Cardiac muscle cell (in vitro differentiated cells and primary cell): Measurements from ENCODE around the gene RBM34. TPM values are rescaled to one million over a fixed set of nuclear protein-coding genes. Genes with fewer than 3 reads are reported as not detected.
A peak's percentile ranks its signal among the peaks of the same experiment; 100 is the strongest.

Experiments
- DNase-seq, 2 donors: peaks; one replicate each; pipeline versions ENCODE4 v3.0.0 to v3.0.0-alpha.2; 2010 to 2017; ENCODE audit warnings: low read depth in 1 of 2, low spot score in 1 of 2
- H3K27ac ChIP-seq: fragments of 200-600 bp; sonication (generic); 2 replicates; pipeline ENCODE4 v1.5.1; 2016
- H3K27me3 ChIP-seq: fragments of 200-600 bp; sonication (generic); 2 replicates; pipeline ENCODE4 v1.6.0; 2016; ENCODE audit warnings: control low read depth
- H3K36me3 ChIP-seq: fragments of 200-600 bp; sonication (generic); 2 replicates; pipeline ENCODE4 v1.5.1; 2016; ENCODE audit warnings: control low read depth
- H3K4me1 ChIP-seq: fragments of 200-600 bp; sonication (generic); 2 replicates; pipeline ENCODE4 v1.8.1; 2017; ENCODE audit warnings: low read depth, mild to moderate bottlenecking, mixed run types
- H3K4me3 ChIP-seq: fragments of 200-600 bp; sonication (generic); 2 replicates; pipeline ENCODE4 v1.5.1; 2016; ENCODE audit warnings: mild to moderate bottlenecking
- H3K9me3 ChIP-seq: fragments of 200-600 bp; sonication (generic); 2 replicates; pipeline ENCODE4 v1.5.1; 2017; ENCODE audit warnings: low read depth, mild to moderate bottlenecking, control low read depth
- CTCF ChIP-seq: IDR thresholded peaks from 2 replicates; pipeline ENCODE4 v1.5.1; 2012; ENCODE audit warnings: low read depth, mild to moderate bottlenecking, low read length
- polyA plus RNA-seq: library from polyadenylated mRNA; unstranded; fragments of >200 nt; fragmentation: Nextera tagmentation; extraction: Ambion mirVana; gene quantifications from 2 replicates; pipeline ENCODE4 v1.2.1, GENCODE V29; 2016
- total RNA-seq: library from RNA; depleted of rRNA; stranded (reverse); fragments of >200 nt; gene quantifications from 2 replicates; pipeline ENCODE4 v1.2.3, GENCODE V29; 2016

Gene RBM34
- total and polyA plus RNA-seq, 2 experiments from 2014 or later = 40.7 to 63.8 TPM

GRCh38 chr1:235105051-235106043, 55.7 kb downstream of the RBM34 start:
- Histone ChIP-seq H3K9me3 (no peaks in the 10 kb centered on the region), H3K4me1 (no peaks in the 10 kb centered on the region), H3K4me3 (no peak overlapping the region), H3K27me3 (no peaks in the 10 kb centered on the region), H3K27ac (no peak overlapping the region), H3K36me3 (peaks cover 15% of the 10 kb centered on the region)
- DNase-seq = peak in 1 of 2 donors; percentile 51
- TF ChIP-seq CTCF = no peak

GRCh38 chr1:235102993-235103411, 58.0 kb downstream of the RBM34 start:
- TF ChIP-seq CTCF = no peak
- no peak for DNase-seq
- no peak overlapping the region for H3K27ac ChIP-seq

GRCh38 chr1:235102259-235102582, 58.8 kb downstream of the RBM34 start:
- H3K36me3 ChIP-seq = no peaks in the 10 kb centered on the region
- no peaks in the 10 kb centered on the region for H3K27me3 ChIP-seq
- no peak for DNase-seq
- H3K4me1 ChIP-seq = no peaks in the 10 kb centered on the region
- H3K9me3 ChIP-seq = no peaks in the 10 kb centered on the region
- TF ChIP-seq CTCF = no peak
- no peak overlapping the region for H3K4me3 ChIP-seq
- H3K27ac ChIP-seq = no peak overlapping the region

More at GRCh38 chr1:235102993-235103411, 58.0 kb downstream of the RBM34 start:
- H3K9me3 ChIP-seq = no peaks in the 10 kb centered on the region
- no peaks in the 10 kb centered on the region for H3K27me3 ChIP-seq
- H3K4me3 ChIP-seq = no peak overlapping the region
- no peaks in the 10 kb centered on the region for H3K36me3 ChIP-seq
- H3K4me1 ChIP-seq = no peaks in the 10 kb centered on the region

GRCh38 chr1:235101558-235102258, 59.3 kb downstream of the RBM34 start:
- Histone ChIP-seq H3K4me3 (no peak overlapping the region), H3K4me1 (no peaks in the 10 kb centered on the region), H3K27ac (no peak overlapping the region), H3K27me3 (no peaks in the 10 kb centered on the region), H3K36me3 (no peaks in the 10 kb centered on the region), H3K9me3 (no peaks in the 10 kb centered on the region)
- TF ChIP-seq CTCF = no peak
- DNase-seq = no peak

GRCh38 chr1:235100194-235100772, 60.8 kb downstream of the RBM34 start:
- TF ChIP-seq CTCF = no peak
- H3K27ac ChIP-seq = no peak overlapping the region
- H3K9me3 ChIP-seq = no peaks in the 10 kb centered on the region
- no peaks in the 10 kb centered on the region for H3K27me3 ChIP-seq
- no peaks in the 10 kb centered on the region for H3K36me3 ChIP-seq
- no peaks in the 10 kb centered on the region for H3K4me1 ChIP-seq
- DNase-seq = peak in 1 of 2 donors; percentile 24
- no peak overlapping the region for H3K4me3 ChIP-seq
